HepG2 (cell line): ENCODE results near the gene NDEL1. TPM values are rescaled to one million over a fixed set of nuclear protein-coding genes. Genes with fewer than 3 reads are reported as not detected.

Experiments used
- MXI1 ChIP-seq: IDR thresholded peaks from 3 replicates; pipeline ENCODE4 v1.6.1; 2012; ENCODE audit warnings: low read depth, low read length, inconsistent platforms, borderline replicate concordance
- RARG ChIP-seq: sonication (generic); formaldehyde crosslinking; IDR thresholded peaks from 2 replicates; pipeline ENCODE4 v1.4.0; 2020; ENCODE audit warnings: low read depth, mild to moderate bottlenecking, missing genetic modification reagents
- RFXAP ChIP-seq: sonication (generic); formaldehyde crosslinking; IDR thresholded peaks from 2 replicates; pipeline ENCODE4 v1.4.0; 2020; ENCODE audit warnings: missing genetic modification reagents, borderline replicate concordance
- YEATS2 ChIP-seq: sonication (generic); formaldehyde crosslinking; IDR thresholded peaks from 2 replicates; pipeline ENCODE4 v1.4.0; 2020; ENCODE audit warnings: missing genetic modification reagents, borderline replicate concordance
- polyA plus RNA-seq, 8 experiments: library from polyadenylated mRNA; depleted of rRNA in 3 of 8; stranded (reverse) in 7 of 8; unstranded in 1 of 8; fragments of >200 nt; fragmentation: Illumina TruSeq in 4 of 8; extraction: Trizol in 4 of 8; gene quantifications; 2 replicates each; pipeline versions ENCODE4 v1.2.1 to v1.2.3, GENCODE V29; 2011 to 2016; ENCODE audit warnings: low read depth in 4 of 8, missing spikeins in 1 of 8, mixed read lengths in 1 of 8; ENCODE audit not compliant: insufficient read depth in 1 of 8
- total RNA-seq, 5 experiments: library from RNA; depleted of rRNA; stranded (reverse); fragments of >200 nt; fragmentation: Illumina TruSeq; extraction: Trizol; gene quantifications; 2 replicates each; pipeline ENCODE4 v1.2.3, GENCODE V29; 2016; ENCODE audit warnings: low read depth in 1 of 5
- TF ChIP-seq, protein P1 (sequence below): sonication (generic); formaldehyde crosslinking; conservative IDR thresholded peaks from 2 replicates; pipeline ENCODE4 v1.4.0; 2020; ENCODE audit warnings: missing genetic modification reagents
- TF ChIP-seq, protein P2 (sequence below): sonication (generic); formaldehyde crosslinking; IDR thresholded peaks from 2 replicates; pipeline ENCODE4 v1.4.0; 2020; ENCODE audit warnings: mild to moderate bottlenecking, missing genetic modification reagents

NDEL1 gene
- total and polyA plus RNA-seq, 2 of the 13 experiments (the other 11 are each of a cell fraction or from before 2014, with no cell fraction given) = 59.8 to 153 TPM

DNA sequence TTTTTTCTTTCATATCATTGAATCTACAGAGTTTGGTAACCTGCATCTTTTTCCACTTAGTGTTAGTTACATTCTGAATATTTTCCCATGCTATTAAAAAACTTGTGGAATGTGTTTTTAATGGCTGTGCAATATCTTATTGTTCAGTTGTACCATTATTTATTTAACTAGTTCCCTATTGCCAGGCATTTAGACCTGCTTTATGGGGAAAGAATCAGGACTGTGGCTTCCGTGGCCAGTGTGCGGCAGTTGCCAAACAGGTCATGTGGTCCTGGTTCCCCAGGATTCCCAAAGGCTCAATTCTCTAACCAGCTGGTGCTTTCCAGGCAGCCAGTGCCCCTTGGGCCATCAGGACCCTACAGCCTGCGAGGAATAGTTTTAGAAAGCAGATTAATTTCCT lies 30.8 kb downstream of the NDEL1 start (continued):
- TF ChIP-seq, protein P1, sequence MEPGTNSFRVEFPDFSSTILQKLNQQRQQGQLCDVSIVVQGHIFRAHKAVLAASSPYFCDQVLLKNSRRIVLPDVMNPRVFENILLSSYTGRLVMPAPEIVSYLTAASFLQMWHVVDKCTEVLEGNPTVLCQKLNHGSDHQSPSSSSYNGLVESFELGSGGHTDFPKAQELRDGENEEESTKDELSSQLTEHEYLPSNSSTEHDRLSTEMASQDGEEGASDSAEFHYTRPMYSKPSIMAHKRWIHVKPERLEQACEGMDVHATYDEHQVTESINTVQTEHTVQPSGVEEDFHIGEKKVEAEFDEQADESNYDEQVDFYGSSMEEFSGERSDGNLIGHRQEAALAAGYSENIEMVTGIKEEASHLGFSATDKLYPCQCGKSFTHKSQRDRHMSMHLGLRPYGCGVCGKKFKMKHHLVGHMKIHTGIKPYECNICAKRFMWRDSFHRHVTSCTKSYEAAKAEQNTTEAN = no peak
- TF ChIP-seq YEATS2 (CRISPR knock-in tag) (no peak), RFXAP (CRISPR knock-in tag) (no peak), RARG (no peak), MXI1 (no peak)
- TF ChIP-seq, protein P2, sequence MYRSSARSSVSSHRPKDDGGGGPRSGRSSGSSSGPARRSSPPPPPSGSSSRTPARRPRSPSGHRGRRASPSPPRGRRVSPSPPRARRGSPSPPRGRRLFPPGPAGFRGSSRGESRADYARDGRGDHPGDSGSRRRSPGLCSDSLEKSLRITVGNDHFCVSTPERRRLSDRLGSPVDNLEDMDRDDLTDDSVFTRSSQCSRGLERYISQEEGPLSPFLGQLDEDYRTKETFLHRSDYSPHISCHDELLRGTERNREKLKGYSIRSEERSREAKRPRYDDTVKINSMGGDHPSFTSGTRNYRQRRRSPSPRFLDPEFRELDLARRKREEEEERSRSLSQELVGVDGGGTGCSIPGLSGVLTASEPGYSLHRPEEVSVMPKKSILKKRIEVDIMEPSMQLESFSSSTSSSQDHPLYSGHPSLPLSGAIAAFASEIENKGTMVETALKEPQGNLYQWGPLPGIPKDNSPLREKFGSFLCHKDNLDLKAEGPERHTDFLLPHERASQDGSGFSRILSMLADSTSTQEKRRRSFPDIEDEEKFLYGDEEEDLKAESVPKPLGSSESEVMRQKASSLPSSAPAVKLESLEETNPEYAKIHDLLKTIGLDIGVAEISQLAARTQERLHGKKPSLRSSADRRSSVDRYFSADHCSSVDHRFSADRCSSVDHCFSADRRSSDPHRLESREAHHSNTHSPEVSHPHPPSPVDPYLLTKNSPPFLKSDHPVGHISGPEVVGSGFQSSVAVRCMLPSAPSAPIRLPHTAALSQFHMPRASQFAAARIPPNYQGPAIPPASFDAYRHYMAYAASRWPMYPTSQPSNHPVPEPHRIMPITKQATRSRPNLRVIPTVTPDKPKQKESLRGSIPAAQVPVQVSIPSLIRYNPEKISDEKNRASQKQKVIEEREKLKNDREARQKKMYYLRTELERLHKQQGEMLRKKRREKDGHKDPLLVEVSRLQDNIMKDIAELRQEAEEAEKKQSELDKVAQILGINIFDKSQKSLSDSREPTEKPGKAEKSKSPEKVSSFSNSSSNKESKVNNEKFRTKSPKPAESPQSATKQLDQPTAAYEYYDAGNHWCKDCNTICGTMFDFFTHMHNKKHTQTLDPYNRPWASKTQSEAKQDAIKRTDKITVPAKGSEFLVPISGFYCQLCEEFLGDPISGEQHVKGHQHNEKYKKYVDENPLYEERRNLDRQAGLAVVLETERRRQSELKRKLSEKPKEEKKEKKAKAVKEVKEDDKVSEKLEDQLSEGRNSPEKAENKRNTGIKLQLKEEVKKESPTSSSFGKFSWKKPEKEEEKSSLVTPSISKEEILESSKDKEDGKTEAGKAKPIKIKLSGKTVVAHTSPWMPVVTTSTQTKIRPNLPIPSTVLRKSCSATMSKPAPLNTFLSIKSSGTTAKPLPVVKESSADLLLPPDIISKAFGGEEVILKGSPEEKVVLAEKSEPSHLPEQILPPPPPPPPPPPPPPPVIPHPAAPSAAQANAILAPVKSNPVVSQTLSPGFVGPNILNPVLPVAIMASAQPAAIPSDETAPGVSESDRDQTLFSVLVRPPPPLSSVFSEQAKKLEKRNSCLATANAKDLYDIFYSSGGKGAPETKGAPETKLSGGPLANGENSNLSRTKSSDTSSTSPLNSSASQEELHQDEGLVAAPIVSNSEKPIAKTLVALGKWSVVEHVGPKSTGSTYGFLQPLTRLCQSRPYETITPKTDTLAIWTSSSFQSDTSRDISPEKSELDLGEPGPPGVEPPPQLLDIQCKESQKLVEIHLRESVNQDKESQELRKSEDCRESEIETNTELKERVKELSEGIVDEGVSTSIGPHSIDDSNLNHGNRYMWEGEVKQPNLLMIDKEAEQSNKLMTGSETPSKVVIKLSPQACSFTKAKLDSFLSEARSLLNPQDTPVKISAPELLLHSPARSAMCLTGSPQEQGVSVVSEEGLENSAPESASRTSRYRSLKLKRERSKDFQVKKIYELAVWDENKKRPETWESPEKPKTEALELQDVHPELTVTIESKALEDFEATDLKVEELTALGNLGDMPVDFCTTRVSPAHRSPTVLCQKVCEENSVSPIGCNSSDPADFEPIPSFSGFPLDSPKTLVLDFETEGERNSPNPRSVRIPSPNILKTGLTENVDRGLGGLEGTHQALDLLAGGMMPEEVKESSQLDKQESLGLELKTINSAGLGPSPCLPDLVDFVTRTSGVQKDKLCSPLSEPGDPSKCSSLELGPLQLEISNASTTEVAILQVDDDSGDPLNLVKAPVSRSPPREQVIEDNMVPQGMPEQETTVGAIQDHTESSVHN (CRISPR knock-in tag) = no peak
